GM19193 (cell line): Measurements from ENCODE around the gene ZFYVE26.
A peak's percentile ranks its signal among the peaks of the same experiment; 100 is the strongest.

Experiments used
- POLR2A ChIP-seq: IDR thresholded peaks from 4 replicates; pipeline ENCODE4 v1.6.1; 2011; ENCODE audit not compliant: insufficient read depth, insufficient read length; ENCODE audit errors: extremely low read depth

The ZFYVE26 gene

GRCh38 chr14:67816326-67817002 lies at the start of gene ZFYVE26:
TSS of gene ZFYVE26 (minus strand) at chr14:67816590. CDS start at chr14:67815963, 627 bp downstream.
- TF ChIP-seq POLR2A, result peak; percentile 72

- TF ChIP-seq POLR2A, result no peak
Observed at GRCh38 chr14:67863223-67863622, 46.8 kb upstream of the ZFYVE26 start.

DNA sequence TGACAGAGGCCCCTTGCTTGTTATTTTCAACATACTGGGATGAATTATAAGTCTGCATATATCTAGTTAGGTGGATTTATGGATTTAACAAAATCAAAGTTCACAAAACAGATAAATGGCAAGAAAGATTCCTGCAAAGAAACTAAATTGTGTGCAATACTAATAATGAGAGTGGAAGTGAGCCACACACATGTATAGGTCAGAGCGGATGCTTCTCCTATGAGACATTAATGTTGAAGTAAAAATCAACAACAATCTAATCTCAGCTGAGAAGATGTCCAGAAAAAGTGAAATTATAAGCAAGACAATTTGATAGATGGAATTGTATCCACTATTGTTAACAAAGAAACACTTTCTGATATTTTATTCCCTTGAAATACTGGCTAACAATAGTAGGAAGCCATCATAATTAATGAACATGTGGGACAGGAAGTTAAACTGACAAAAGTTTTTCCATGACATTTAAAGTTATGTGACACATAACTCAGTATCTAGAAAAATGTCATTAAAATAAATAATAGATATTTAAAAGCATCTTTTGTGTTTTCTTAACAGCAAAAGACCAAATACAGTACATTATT lies 42.9 kb upstream of the ZFYVE26 start:
- TF ChIP-seq POLR2A, result no peak

DNA sequence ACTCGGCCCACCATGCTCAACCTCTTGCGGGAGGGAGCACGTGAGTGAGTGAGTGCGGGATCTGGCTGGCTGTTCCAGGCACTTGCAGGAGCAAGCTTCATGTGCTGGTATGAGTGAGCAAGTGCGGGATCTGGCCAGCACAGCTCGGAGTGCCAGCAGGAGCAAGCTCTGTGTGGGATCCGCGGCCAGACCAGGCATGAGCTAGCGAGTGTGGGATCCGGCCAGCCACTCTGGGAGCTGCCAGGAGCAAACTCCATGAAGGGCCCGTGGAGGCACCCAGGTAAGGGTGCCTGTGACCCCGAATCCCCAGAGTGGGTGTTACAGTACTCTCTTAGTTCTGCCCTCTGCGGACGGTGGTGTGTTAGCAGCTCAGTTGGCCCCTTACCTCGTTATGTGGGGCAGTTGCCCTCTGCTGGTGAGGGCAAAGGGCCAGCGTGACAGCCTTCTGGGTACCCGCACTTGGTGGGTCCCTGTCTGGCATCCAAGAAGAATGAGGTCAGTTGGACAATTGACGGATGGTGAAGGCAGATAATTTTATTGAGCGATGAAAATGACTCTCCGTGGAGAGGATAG lies 41.5 kb upstream of the ZFYVE26 start:
- no peak for TF ChIP-seq POLR2A

- no peak for TF ChIP-seq POLR2A
Observed at GRCh38 chr14:67856827-67857226, 40.4 kb upstream of the ZFYVE26 start.

DNA sequence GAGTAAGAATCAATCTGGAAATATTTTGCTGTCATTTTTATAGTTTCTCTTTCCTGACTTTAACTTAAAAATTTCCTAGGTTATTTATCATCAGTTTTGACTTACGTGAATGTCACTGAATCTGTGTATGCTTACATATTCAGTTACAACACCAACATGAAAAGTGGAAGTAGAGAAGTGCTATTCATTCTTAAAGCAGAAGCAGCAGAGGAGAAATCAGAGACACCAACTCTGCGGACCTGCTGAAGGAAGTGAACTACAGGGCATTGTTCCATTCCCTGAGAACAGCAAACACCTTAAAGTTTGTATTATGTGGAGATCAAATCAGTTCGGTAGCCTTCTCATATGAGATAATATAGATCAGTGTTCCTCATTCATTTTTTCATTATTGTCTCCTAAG lies 37.3 kb upstream of the ZFYVE26 start:
- TF ChIP-seq POLR2A, result no peak

- no peak for TF ChIP-seq POLR2A
Observed at GRCh38 chr14:67852926-67853604, 36.7 kb upstream of the ZFYVE26 start.

- no peak for TF ChIP-seq POLR2A
Observed at GRCh38 chr14:67851785-67852410, 35.5 kb upstream of the ZFYVE26 start.

- no peak for TF ChIP-seq POLR2A
Observed at GRCh38 chr14:67850066-67850830, 33.9 kb upstream of the ZFYVE26 start.

GRCh38 chr14:67846029-67846610 lies 29.7 kb upstream of the ZFYVE26 start:
- no peak for TF ChIP-seq POLR2A

DNA sequence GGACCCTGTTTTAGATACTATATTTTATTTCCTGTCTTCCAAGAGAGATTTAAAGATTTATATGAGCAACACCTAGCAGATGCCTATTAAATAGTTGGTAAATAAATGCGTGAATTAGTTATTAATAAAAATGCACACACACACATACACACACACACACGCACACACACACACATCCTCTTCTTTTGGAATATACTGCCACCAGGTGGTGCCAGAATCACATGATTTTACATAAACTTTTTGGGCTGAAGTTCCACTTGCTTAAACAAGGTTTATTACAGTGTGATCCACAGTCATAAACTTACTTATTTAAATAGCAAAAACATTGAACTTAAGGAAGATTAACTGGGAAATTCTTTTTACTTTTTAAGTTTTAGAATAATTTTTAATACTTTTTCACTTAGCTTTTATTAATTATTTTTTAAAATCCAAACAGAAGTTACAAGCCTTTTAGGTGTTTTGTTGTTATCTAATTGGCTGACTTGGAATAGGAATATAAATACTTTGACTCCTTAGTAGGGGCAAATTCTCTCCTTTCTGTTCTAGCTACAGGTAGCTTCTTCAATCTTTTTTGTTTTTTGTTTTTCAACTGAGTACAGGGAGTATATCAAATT lies 20.7 kb upstream of the ZFYVE26 start:
- TF ChIP-seq POLR2A, result no peak

GRCh38 chr14:67835596-67835995 lies 19.2 kb upstream of the ZFYVE26 start:
- no peak for TF ChIP-seq POLR2A

GRCh38 chr14:67833403-67833802 lies 17.0 kb upstream of the ZFYVE26 start:
- no peak for TF ChIP-seq POLR2A

DNA sequence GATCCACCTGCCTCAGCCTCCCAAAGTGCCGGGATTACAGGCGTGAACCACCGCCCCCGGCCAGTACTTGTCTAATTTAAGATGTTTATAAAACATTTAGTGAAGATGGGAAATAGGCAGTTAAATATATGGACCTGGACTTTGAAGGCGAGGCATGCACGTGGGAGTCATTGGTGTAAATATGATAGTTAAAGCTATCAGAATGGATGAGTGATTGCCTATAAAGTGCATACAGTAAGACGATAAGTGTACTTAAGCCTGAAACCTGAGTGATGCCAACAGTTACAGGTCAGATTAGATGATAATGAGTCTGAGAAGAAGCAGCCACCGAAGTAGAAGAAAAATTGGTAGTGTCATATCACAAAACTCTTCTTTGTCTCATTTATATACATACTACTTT lies 14.7 kb upstream of the ZFYVE26 start:
- no peak for TF ChIP-seq POLR2A
